GM03348 (cell line): ENCODE results near the gene MMP21.

Experiments
- DNase-seq: peaks from one replicate; pipeline ENCODE4 v3.0.0; 2012; ENCODE audit warnings: low spot score

Gene MMP21, protein sequence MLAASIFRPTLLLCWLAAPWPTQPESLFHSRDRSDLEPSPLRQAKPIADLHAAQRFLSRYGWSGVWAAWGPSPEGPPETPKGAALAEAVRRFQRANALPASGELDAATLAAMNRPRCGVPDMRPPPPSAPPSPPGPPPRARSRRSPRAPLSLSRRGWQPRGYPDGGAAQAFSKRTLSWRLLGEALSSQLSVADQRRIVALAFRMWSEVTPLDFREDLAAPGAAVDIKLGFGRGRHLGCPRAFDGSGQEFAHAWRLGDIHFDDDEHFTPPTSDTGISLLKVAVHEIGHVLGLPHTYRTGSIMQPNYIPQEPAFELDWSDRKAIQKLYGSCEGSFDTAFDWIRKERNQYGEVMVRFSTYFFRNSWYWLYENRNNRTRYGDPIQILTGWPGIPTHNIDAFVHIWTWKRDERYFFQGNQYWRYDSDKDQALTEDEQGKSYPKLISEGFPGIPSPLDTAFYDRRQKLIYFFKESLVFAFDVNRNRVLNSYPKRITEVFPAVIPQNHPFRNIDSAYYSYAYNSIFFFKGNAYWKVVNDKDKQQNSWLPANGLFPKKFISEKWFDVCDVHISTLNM

DNA sequence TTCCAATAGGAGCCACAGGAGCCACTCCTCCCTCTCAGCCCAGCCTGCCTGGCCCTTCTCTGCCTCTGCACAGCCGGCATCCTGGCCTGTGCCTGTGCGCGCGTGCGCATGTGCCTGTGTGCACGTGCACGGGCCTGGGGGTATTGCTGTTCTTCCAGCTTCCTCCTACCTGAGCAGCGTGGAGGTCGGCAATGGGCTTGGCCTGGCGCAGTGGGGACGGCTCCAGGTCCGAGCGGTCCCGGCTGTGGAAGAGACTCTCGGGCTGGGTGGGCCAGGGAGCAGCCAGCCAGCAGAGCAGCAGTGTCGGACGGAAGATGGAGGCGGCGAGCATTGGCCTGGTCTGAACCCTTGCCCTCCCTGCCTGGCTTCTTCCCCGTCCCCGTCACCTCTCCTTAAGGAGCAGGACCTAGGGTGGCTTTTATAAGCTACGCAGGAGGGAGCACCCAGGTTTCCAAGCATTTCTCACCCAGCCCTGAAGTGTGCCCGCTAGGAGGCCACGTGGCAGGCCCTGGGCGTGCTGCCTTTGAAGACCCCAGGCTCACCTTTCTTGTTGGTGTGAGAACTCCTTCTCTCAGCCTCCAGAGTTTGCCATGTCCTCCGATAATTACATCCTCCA, at the start of gene MMP21:
MMP21 (minus strand) TSS at position 331 of the 616 bp plus-strand sequence; CDS start at position 331, 0 bp downstream.
- DNase-seq, result no peak

DNA sequence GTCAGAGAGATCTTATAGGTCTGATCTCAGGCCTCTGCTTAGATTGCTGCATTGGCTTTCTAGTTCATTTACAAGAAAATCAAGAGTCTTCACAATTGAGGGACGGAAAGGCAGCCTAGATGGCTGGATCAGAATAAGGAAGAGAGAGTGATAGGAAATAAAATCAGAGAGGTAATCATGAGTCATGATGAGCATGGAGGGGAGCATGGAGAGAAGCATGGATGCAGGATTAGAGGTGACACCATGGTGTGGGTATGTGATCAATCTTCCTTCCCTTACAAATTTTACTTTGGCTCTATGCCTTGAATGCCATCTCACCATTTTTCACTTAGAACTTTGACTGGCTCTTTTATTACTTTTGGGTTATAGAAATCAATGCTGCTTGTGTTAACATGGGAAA, 49.1 kb upstream of the MMP21 start:
- peak; percentile 24 for DNase-seq

DNA sequence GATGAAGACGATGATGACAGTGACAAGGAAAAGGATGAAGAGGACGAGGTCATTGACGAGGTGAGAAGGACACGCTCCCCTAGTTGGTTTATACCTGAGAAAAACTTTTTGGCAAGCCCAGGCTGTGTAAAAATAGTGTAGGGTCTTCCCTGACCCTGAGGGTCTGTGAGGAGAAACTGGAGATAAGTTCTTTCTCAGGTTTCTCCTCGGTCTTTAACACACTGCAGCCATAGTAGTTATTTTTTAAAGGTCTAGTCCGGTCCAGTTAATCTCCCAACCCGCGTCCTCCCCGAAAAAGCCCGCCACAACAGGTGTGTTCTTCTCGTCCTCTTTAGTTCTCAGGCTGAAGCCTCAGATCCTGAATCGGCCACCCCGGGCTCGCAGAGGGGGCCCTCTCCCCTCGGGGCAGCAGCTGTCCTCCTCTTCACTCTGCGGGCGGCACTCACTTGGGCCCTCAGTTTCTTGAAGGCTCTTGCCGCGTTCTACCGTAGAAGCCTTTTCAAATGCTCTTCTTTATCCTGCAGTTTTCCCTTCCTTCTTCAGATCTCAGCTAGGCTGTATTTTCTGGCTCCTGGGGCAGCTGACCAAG, 48.1 kb upstream of the MMP21 start:
- DNase-seq, result peak; percentile 20

DNA sequence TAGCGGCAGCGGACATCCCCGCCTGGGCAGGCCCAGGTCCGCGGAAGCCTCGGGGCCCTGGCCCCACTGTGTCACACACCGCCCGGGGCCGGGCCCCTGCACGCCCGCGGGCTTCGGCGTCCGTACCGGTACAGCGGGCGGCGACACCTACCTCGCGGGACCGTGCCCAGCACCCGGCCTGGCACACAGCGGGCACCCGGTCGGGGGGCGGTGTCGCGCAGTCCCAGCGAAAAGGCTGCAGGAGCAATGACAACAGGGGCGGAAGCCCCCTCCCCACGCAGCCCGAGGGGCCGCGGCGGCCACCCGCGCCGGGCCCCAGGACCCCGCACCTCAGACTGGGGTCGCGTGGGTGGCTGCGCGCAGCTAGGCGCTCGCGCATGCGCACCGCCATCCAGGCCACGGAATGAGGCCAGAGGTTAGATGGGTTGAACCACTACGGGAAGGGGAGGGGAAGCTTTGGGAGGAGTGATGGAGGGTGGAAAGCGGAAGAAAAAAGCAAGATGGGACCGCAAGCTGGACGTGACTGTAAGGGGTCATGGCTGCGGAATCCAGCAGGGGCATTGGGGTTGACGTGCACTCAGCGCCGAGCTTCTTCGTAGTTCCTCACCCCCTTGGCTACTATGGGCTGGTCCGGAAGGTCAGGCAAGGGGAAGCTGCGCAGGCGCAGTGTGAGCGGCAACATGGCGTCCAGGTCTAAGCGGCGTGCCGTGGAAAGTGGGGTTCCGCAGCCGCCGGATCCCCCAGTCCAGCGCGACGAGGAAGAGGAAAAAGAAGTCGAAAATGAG, 47.4 kb upstream of the MMP21 start, which contains the start of the genes BCCIP and UROS:
BCCIP (plus strand) TSS at position 669 of the 785 bp plus-strand sequence; CDS start at position 681, 12 bp downstream.
UROS (minus strand) TSS at position 381 of the 785 bp plus-strand sequence. CDS start 6,759 bp downstream, outside the sequence.
- peak; percentile 98 for DNase-seq

DNA sequence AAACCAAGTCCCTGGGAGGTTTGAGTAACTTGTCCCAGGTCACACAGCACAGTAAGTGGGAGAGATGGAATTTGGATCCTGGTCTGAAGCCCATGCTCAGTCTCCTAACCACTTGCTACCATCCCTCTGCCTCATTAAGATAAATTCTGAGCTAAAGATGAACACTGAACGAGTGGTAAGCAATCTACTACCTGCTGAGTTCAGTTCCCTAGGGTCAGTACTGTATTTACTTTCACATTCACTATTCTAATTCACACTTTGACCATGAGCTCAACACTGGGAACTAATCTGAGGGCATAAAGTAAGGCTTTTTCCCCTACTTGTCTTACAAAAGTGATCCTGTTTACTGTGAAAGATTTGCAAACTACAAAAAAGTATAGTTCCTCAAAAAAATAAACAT, 45.1 kb upstream of the MMP21 start:
- DNase-seq, result no peak

DNA sequence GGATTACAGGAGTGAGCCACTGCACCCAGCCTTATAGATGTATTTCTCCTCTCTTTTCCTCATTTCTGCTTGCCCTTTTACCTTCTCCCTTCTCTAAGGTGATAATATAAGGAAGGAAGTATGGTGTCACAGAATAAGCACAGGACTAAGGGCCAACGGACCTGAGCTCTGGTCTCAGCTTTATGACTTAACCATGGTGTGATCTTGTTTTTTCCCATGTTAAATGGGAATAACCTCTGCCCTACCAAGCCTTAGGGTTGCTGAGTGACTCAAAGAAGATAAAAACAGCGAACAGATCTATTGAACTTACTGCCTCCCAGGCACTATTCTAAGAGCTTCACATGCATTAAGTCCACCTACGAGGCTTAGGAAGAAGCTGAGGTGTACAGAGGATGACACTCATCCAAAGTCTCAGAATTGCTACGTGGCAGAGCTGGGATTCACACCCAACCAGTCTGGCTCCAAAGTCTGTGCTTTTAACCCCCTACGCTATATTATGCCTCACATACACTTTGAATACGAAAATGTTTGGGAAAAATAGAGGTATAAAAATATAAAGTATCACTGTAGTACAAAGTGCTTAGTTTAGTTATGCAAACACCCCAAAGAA, 41.8 kb upstream of the MMP21 start:
- no peak for DNase-seq

DNA sequence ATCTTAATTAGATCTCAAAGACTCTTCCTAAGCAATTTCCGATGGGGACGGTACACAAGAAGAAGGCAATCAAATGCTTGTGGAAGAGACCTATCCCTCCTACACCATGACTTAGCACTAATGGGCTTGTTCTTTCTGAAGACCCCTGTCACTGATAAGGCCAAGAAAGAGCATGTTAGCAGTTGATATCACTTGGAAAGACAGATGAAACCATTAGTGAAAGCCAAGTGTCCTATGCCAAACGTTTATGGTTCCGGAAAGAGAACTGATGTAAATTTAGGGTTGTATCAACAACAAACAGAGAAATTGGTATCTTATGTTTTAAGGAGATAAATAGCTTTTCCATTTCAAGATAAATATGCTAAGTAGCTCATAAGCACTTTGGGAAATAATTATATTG, 40.9 kb upstream of the MMP21 start:
- no peak for DNase-seq

DNA sequence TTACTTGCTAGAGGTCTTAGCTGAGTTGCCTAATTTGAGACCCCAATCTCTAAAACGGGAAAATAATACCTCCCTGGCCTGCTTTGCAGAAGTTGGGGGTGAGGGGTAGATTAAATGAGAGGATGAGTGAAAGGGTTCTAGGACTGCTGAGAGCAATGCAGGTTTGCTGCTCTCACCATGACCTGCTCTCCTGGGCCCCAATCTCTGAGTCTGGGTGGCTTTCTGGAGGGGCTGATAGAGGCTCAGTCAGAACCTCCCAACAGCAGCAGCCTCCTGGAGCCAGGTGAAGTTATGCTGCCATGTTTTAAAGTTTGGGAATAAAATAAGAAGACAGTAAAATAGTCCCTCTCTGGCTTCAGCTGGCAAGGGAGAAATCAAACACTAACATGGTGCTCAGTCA, 40.1 kb upstream of the MMP21 start:
- no peak for DNase-seq

DNA sequence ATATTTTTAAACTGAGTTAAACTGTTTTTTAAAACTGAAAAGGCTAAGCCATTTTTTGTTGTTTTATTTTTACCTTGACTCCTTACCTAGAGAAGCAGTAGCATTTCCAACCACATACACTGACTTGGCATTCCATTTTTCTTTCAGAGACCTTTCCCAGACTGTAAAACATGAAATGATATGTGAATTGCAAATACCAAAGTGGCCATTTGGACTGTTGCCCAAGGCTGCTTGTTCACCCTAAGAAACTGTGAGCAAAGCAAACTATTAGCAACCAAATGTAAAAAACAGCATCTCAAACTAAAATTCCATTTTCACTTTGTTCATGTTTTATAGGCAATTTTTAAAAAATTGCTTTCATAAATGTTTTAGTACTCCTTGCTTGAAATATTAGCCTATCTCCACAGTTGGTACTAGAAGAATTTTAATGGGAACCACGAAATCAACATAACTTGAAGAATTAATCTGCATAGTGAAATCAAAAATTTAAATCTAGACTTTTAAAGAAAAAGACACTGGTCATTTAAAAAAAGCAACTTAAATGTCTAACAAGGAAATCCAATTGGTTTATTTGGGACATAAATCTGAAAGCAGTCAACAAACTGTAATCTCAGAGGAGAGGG, 36.6 kb upstream of the MMP21 start:
- peak; percentile 34 for DNase-seq

DNA sequence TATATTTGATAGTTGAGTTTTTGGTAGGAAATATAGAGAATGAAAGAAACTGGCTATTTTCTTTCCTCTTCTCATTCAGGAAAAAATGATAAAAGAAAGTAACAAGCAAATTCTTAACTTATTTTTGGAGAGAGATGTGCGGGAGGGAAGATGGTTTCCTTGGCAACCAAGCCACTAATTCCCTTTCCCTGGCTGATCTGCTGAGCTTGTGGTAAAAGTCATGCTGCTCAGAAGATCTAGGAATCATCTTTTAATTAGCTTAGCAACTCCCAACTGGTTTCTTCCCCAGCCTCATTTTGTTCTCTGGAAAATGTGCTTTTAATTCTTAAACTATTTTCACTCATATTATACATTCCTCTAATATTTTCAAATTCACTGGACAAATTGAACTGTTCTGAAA, 35.6 kb upstream of the MMP21 start:
- DNase-seq, result peak; percentile 54

DNA sequence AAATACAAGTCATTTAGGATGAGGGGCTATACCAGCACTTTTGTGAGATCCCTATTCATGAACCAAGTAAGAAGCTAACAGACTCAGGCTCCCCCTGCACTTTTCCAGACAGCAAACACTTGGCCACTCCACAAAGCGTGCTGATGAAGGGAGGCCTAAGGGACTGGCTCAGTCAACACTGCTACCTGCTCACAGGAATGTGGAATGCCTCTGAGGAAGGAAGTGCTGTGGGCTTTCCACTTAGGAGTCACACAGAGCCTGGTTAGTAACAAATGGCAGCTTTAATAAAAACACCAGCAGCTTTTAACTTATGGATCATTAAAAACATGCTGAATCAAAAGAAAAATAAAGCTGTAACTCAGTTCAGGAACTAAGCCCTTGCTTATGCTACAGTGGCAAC, 32.4 kb upstream of the MMP21 start:
- no peak for DNase-seq

DNA sequence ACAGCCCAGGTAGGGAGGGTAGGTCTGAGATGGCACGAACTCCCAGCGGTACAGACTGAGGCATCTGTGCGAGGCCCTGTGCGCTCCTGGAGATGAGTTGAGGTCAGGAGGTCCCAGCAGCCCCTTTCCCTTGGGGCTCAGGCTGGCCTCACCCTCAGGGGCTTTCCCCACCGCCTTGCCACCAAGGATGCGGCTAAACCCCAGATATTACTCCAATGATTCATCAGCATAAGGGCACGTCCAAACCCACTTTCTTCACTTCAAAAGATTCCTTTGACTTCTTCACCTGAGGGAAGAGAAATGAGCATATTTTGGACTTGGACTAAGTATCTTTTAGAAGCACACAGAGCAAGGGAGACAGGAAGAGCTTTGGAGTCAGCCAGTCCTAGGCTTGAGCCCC, 27.1 kb upstream of the MMP21 start:
- no peak for DNase-seq

DNA sequence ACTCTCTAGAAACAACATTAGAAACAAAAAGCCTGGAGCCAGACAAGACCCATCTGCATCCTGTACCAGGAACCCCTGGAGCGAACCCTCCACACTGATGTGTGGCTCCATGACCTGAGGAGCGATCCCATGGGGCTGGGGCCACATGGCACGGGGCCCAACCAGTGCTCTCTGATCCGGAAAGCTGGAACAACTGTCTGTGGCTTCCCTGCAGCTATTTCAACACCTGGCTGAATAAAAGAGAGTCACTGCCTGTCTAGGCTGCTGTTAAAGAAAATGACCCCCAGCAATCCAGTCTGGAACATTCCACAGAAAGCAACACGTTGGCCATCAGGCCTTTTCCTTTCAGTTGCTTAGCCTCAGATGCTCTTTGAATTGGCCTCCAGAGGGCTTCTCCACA, 26.5 kb upstream of the MMP21 start:
- DNase-seq, result no peak

DNA sequence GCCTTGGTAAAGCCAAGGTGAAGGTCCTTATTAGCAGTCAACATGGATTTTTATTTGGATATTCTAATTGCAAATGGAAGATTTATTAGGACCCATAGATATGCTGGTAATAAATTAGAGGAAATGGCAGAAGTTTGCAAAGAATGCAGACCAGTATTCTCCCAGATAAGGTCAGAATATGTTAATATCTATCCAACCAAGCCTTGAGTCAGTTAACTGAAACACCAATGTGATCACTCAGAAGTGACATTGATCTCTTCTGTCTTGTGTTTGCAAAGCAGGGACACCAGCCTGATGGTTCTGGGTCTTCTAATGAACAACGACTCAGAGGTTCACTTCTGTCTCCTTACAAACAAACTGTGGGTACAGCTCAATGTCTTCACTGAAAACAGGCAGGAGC, 26.0 kb upstream of the MMP21 start:
- no peak for DNase-seq

DNA sequence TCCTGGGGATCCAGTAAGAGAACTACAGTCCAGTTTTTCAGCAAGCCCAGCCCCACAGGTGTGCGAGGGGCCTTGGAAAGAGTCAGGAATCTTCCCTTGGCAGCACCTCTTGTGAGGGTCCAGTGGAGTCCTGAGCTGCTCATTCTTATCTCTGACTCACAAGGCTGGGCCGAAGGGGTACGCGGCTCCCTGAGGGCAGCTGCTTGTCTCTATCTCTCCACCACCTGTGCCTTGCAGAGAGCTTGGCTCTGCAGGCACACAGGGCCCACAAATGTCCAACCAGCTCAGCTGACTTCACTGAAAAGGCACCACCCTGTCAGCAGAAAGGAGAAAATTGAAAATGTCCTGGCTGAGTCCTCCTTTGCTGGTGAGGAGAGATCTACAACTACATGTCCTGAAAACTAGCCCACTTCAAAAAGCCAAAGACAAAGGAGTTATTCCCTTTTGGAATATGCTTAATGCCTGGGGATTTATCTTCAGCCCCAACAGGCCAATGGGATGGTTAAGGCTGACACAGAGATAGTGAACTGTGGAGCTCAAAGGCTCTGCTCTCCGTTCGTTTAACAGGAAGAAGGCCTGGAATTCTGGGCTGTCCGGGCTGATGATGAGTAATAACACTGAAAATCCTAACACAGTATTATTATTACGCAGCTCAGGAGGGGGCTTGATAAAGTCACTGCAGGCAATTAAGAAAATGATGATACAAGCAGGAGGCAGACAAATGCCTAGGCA, 24.0 kb upstream of the MMP21 start:
- no peak for DNase-seq

DNA sequence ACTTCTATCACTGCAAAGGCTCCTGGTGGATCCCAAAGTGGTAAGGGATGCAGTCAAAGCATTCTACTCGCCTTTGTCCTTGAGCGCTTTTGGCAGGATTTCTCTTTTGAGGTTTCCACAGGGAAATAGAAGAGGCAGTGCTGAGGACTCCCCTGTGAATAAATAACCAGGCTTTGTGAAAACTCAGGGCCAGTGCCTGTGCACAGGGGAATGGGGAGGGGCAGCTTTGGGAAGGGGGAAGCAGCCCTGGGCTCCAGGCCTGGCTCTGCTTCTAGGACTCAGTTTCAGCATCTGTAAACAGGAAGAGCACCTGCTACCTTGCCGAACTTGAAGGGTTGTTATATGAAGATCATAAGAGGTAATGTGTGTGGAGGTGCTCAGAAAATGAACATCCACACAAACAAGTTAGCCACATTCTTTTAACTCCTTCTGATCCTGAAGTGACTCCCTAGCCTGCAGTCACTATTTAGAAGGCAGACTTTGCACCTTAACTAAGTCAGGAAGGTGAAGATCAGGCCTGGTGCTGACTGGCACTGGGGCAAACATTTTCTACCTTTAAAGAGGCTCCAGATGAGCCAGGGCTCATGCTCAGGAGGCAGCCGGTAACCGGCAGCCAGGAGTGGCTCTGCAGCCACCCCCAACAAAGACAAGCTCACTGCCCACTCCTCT, 22.5 kb upstream of the MMP21 start:
- no peak for DNase-seq

DNA sequence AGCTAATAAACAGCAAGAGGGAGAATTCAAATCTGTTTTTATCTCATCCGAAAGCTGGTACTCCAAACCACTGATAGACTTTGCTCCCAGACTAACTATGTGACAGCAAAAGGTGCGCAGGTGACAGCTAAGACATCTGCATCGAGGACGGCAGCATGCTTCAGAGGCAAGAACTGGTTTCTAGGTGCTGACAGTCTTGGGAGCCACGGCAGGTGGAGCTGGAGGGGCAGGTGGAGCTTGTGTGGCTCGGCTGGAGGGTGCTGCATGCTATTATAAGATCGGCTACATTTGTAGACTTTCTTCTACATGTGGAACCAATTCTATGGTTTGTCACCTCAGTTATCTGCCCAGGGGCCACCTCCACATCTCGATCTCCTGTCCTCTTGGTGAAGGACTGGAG, 21.8 kb upstream of the MMP21 start:
- DNase-seq, result no peak

DNA sequence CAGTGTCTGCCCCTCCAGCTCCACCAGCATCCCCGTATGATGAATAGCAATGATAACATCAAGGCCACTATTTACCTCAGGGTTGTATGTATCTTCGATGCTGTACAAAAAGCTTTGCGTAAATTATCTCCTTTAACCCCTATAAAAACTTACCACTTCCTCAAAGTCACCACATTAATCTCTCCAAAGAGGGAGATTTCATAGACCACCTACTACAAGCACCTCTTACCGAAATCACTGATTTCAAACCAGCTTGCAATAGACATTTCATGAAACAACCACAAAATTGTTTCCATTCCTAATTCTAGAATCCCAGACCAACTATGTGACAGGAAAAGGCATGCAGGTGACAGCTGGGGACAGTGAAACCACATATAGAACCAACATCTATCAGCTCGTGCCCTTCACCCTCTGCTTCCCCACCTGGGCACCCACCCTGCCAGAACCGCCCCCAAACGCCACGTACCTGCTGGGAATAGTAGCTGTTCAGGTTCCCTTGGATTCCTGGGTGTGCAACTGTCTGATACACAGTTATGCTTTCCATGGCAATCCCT, 20.1 kb upstream of the MMP21 start:
- DNase-seq, result no peak

DNA sequence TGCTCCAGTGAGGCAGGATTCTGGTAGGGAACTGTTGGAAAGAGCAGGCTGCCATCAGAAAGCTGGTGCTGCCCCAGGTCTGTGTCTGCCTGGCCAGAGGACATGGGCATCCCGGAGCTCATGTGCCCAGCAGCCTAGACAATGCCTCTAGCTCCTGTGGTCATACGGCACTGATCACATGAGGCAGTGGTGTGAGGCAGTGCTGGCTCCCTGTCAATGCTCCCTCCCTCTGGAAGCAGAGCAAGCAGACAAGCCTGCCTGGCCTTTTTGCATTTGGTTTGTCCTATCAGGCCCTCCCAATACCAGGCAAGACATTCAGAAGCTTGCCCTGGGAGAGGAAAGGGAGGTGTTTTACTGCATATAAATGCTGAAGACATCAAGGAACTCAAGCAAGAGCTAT, 19.5 kb upstream of the MMP21 start:
- DNase-seq, result no peak
